Skeletal muscle tissue (tissue), 4 donors: ENCODE data around the gene UCP3. TPM values are rescaled to one million over a fixed set of nuclear protein-coding genes. Genes with fewer than 3 reads are reported as not detected.

Source experiments
- H3K27ac ChIP-seq: one replicate; pipeline ENCODE4 v1.7.0; 2013; ENCODE audit warnings: mild to moderate bottlenecking, low read depth, low read length, inconsistent platforms
- H3K27me3 ChIP-seq, 3 donors: one replicate each; pipeline ENCODE4 v1.7.0; 2013; ENCODE audit warnings: low read length in 3 of 3; ENCODE audit not compliant: control insufficient read depth in 3 of 3, insufficient read depth in 3 of 3
- H3K36me3 ChIP-seq, 3 donors: one replicate each; pipeline ENCODE4 v1.7.0; 2013; ENCODE audit warnings: low read length in 3 of 3; ENCODE audit not compliant: control insufficient read depth in 3 of 3, insufficient read depth in 3 of 3
- H3K4me1 ChIP-seq, 3 donors: one replicate each; pipeline ENCODE4 v1.7.0; 2013; ENCODE audit warnings: low read length in 3 of 3, mild to moderate bottlenecking in 3 of 3; ENCODE audit not compliant: control insufficient read depth in 3 of 3, insufficient read depth in 3 of 3
- H3K4me3 ChIP-seq, 3 donors: one replicate each; pipeline ENCODE4 v1.7.0; 2013; ENCODE audit warnings: low read length in 3 of 3
- H3K9ac ChIP-seq, 3 donors: one replicate each; pipeline ENCODE4 v1.7.0; 2013; ENCODE audit warnings: low read length in 3 of 3, mild to moderate bottlenecking in 3 of 3, moderate library complexity in 2 of 3, low read depth in 1 of 3
- H3K9me3 ChIP-seq, 3 donors: one replicate each; pipeline ENCODE4 v1.7.0; 2013; ENCODE audit warnings: low read length in 3 of 3; ENCODE audit not compliant: control insufficient read depth in 3 of 3
- total RNA-seq: library from RNA; depleted of rRNA; stranded (reverse); fragments of >200 nt; gene quantifications from one replicate; pipeline ENCODE4 v1.2.3, GENCODE V29; 2014
- donor health status: Osteomylitis.

The UCP3 gene
- total RNA-seq, 1 donor from 2014 or later, result 1.6 TPM

DNA sequence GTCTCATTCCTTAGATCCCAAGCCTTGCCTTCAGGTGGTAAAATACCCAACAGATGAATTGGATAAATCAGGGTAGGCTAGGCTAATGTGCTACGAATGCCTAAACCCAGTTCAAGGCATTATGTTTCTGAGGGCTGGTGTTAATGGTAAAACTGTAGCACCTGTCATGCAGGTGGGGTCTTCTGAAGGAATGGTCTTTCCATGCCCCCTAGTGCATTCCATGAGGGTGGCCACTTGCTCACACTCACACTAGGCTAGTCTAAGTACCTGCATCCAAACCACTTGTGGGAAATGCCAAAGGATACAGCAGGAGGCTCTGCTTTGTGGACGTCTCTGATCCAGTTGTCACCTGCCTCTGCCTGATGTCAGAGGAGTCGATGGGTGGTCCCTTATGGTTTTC lies 24.2 kb upstream of the UCP3 start:
- Histone ChIP-seq H3K9me3 (no peaks in the 10 kb centered on the region), H3K27me3 (no peaks in the 10 kb centered on the region), H3K36me3 (peaks cover 24 to 46% (median 38%) of the 10 kb centered on the region in 3 donors), H3K4me3 (no peak overlapping the region), H3K4me1 (no peaks in the 10 kb centered on the region), H3K27ac (no peak overlapping the region), H3K9ac (no peak overlapping the region)

DNA sequence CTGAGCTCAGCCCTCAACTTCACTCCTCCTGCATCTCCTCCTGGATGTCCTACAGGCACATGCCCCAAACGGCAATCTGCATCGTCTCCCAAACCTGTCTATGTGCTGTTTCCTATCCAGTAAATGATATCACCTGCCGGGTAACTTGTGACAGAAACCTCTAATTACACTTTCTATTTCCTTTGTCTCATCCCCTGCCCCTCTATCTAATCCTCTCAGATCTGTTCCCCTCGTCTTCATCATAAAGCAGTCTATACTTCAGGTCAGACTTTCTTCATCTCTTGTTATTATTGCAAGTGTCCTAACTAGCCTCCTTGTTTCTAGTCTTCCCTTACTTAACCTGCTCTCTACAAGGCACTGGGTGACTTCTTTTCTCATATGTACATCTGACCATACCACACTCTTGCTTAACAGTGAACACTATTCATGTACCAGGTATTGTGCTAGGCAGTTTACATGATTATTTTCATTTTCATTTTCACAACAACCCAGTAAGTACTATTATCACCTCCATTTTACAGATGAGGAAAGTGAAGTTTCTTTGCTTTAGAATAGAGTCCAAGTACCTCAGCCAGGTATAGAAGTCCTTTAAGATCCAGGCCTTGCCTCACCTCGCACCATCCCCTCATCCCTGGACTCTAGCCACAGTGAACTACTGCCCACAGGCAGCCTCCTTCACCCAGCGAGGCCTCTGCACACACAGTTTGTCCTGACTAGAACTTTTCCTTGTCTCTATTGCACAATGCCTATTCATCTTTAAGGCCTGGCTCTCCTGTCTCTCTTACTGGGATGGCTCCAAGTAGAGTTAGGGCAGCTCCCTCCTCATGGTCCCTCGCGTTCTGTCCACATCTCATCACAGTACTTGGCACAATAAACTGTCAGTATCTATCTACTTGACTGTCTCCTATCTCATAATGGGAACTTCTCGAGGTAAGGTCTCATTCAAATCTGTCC lies 22.1 kb upstream of the UCP3 start:
- no peak overlapping the region for H3K27ac ChIP-seq
- no peak overlapping the region for H3K9ac ChIP-seq
- H3K27me3 ChIP-seq, result no peaks in the 10 kb centered on the region
- no peaks in the 10 kb centered on the region for H3K9me3 ChIP-seq
- no peaks in the 10 kb centered on the region for H3K4me1 ChIP-seq
- H3K36me3 ChIP-seq, result peaks cover 19 to 36% (median 31%) of the 10 kb centered on the region in 3 donors
- no peak overlapping the region for H3K4me3 ChIP-seq

GRCh38 chr11:74025467-74026166 lies 16.7 kb upstream of the UCP3 start:
- no peak overlapping the region for H3K9ac ChIP-seq
- peaks cover 4 to 11% (median 6%) of the 10 kb centered on the region in 3 donors for H3K36me3 ChIP-seq
- no peak overlapping the region for H3K4me3 ChIP-seq
- no peak overlapping the region for H3K27ac ChIP-seq
- no peaks in the 10 kb centered on the region for H3K9me3 ChIP-seq
- peaks cover 0 to 7% (median 4%) of the 10 kb centered on the region in 3 donors for H3K4me1 ChIP-seq
- H3K27me3 ChIP-seq, result no peaks in the 10 kb centered on the region

- Histone ChIP-seq H3K27ac (peak overlapping the region; percentile 21), H3K4me3 (no peak overlapping the region), H3K4me1 (peaks cover 10 to 18% (median 15%) of the 10 kb centered on the region in 3 donors), H3K9me3 (no peaks in the 10 kb centered on the region), H3K27me3 (no peaks in the 10 kb centered on the region), H3K36me3 (peaks cover 0 to 13% (median 5%) of the 10 kb centered on the region in 3 donors), H3K9ac (no peak overlapping the region)
These were observed 15.6 kb upstream of the UCP3 start for GRCh38 chr11:74024261-74025029.

- Histone ChIP-seq H3K9me3 (no peaks in the 10 kb centered on the region), H3K4me1 (peaks cover 21 to 30% (median 25%) of the 10 kb centered on the region in 3 donors), H3K4me3 (no peak overlapping the region), H3K27me3 (no peaks in the 10 kb centered on the region), H3K36me3 (peaks cover 0 to 13% (median 4%) of the 10 kb centered on the region in 3 donors), H3K27ac (no peak overlapping the region), H3K9ac (no peak overlapping the region)
These were observed 14.4 kb upstream of the UCP3 start for GRCh38 chr11:74023276-74023675.

DNA sequence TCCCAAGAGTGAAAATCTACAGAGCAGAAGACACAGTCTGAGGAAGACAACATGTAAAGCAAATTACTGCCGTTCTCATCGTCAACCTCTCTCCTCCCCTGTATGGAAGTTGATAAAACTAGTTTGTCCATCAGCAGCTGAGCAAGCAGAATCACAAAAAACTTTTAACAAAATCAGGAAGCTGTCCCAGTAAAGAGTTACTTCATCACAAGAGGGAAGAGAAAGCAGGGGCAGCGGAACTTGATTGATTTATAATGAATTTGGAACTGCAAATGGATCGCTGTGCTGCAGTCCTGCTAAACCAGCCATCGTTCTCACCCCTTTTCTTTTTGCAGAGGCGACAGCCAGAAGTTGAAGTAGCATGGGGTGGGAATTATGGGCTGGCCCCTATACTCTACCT lies 13.7 kb upstream of the UCP3 start:
- no peak overlapping the region for H3K9ac ChIP-seq
- no peak overlapping the region for H3K4me3 ChIP-seq
- no peaks in the 10 kb centered on the region for H3K27me3 ChIP-seq
- H3K9me3 ChIP-seq, result no peaks in the 10 kb centered on the region
- peaks cover 29 to 37% (median 32%) of the 10 kb centered on the region in 3 donors for H3K4me1 ChIP-seq
- H3K36me3 ChIP-seq, result peaks cover 0 to 10% (median 4%) of the 10 kb centered on the region in 3 donors
- no peak overlapping the region for H3K27ac ChIP-seq

DNA sequence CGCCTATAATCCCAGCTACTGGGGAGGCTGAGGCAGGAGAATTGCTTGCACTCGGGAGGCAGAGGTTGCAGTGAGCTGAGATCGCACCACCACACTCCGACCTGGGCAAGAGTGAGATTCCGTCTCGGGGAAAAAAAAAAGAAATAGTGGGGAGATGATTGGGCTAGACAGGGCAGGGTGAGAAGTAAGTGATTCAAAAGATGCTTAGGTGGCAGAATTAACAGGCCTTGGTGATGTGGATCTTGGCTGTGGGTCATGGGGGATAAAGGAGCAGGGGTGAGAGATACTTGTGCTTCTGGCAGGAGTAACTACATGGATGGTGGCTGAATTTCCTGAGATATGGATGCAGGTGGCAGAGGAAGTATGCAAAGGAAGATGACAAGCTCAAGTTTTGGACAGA lies 13.1 kb upstream of the UCP3 start:
- Histone ChIP-seq H3K27me3 (no peaks in the 10 kb centered on the region), H3K36me3 (peaks cover 0 to 10% (median 4%) of the 10 kb centered on the region in 3 donors), H3K9me3 (no peaks in the 10 kb centered on the region), H3K27ac (no peak overlapping the region), H3K4me1 (peaks cover 34 to 42% (median 38%) of the 10 kb centered on the region in 3 donors), H3K9ac (no peak overlapping the region), H3K4me3 (no peak overlapping the region)

- H3K4me3 ChIP-seq, result no peak overlapping the region
- peak overlapping the region; percentile 92 for H3K27ac ChIP-seq
- peaks cover 0 to 11% (median 4%) of the 10 kb centered on the region in 3 donors for H3K36me3 ChIP-seq
- no peaks in the 10 kb centered on the region for H3K27me3 ChIP-seq
- no peak overlapping the region for H3K9ac ChIP-seq
- H3K9me3 ChIP-seq, result no peaks in the 10 kb centered on the region
- peaks cover 35 to 56% (median 46%) of the 10 kb centered on the region in 3 donors for H3K4me1 ChIP-seq
These were observed 11.7 kb upstream of the UCP3 start for GRCh38 chr11:74020539-74020938.

DNA sequence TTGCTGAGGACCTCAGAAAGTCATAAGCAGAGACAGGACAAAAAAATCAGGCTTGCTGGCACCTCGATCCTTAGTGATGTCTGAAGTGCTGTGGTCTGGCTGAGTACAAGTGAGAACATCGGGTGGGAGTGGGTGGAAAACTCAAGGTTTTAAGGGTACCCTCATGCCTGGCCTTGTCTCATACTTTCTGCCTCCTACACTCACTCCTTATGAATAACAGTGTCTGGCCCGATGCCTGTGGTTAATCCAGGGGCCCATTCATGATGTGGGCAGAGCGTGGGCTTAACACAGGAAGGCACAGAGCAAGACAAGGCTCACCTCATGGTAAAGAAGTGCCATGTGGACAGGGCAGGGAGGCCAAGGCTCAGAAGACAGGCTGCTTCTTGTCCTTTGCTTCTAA lies 11.0 kb upstream of the UCP3 start:
- Histone ChIP-seq H3K27me3 (no peaks in the 10 kb centered on the region), H3K36me3 (peaks cover 0 to 10% (median 4%) of the 10 kb centered on the region in 3 donors), H3K4me1 (peaks cover 35 to 62% (median 46%) of the 10 kb centered on the region in 3 donors), H3K9me3 (no peaks in the 10 kb centered on the region), H3K4me3 (peak overlapping the region in 1 of 3 donors; percentile 17), H3K9ac (peak overlapping the region in 2 of 3 donors; percentile 54 to 74), H3K27ac (peak overlapping the region; percentile 92)
